ENCODE results near the gene KLHL40. TPM values are rescaled to one million over a fixed set of nuclear protein-coding genes. Genes with fewer than 3 reads are reported as not detected.

KLHL40 gene
- total and polyA plus RNA-seq, 12 donors, result 0.03 to 0.54 (median 0.11) TPM; not detected in 9

GRCh38 chr3:42691816-42692666 is 6.7 kb downstream of the KLHL40 start:
- intact Hi-C loops (cut with DNase I), result no loop called here
- no peak for TF ChIP-seq CTCF (IDR thresholded peaks at IDR 0.05)
- no peak for TF ChIP-seq POLR2A (IDR thresholded peaks at IDR 0.05)
- Histone ChIP-seq H3K4me1 (replicated peaks in 1 of 2) (no peaks in the 10 kb centered on the region), H3K27me3 (no peaks in the 10 kb centered on the region), H3K36me3 (replicated peaks in 1 of 2) (no peaks in the 10 kb centered on the region), H3K27ac (no peak overlapping the region), H3K9me3 (replicated peaks in 1 of 3) (no peaks in the 10 kb centered on the region), H3K4me3 (no peak overlapping the region)
- no peak for DNase-seq
- 72 to 78% (median 77%) methylated on average over 7 to 13 of the region's 13 CpGs for WGBS, 4 donors

GRCh38 chr3:42692667-42693529 is 7.6 kb downstream of the KLHL40 start:
- H3K4me3 ChIP-seq, result no peak overlapping the region
- DNase-seq, result no peak
- H3K4me1 ChIP-seq (replicated peaks in 1 of 2), result no peaks in the 10 kb centered on the region
- intact Hi-C loops (cut with DNase I), result no loop called here
- H3K36me3 ChIP-seq (replicated peaks in 1 of 2), result no peaks in the 10 kb centered on the region
- no peak overlapping the region for H3K27ac ChIP-seq
- no peaks in the 10 kb centered on the region for H3K27me3 ChIP-seq
- no peaks in the 10 kb centered on the region for H3K9me3 ChIP-seq (replicated peaks in 1 of 3)
- 82 to 92% (median 90%) methylated on average over 12 to 17 of the region's 17 CpGs for WGBS, 4 donors
- TF ChIP-seq CTCF (IDR thresholded peaks at IDR 0.05) (no peak), POLR2A (IDR thresholded peaks at IDR 0.05) (no peak)

GRCh38 chr3:42693530-42693930 is 8.2 kb downstream of the KLHL40 start:
- Histone ChIP-seq H3K4me1 (replicated peaks in 1 of 2) (no peaks in the 10 kb centered on the region), H3K27me3 (no peaks in the 10 kb centered on the region), H3K9me3 (replicated peaks in 1 of 3) (no peaks in the 10 kb centered on the region), H3K36me3 (replicated peaks in 1 of 2) (no peaks in the 10 kb centered on the region), H3K27ac (no peak overlapping the region), H3K4me3 (no peak overlapping the region)
- WGBS, 4 donors, result 81 to 100% (median 90%) methylated on average over 1 to 4 of the region's 4 CpGs
- intact Hi-C loops (cut with DNase I), result no loop called here
- no peak for DNase-seq
- no peak for TF ChIP-seq CTCF (IDR thresholded peaks at IDR 0.05)
- TF ChIP-seq POLR2A (IDR thresholded peaks at IDR 0.05), result no peak

- Histone ChIP-seq H3K27ac (no peak overlapping the region), H3K4me1 (replicated peaks in 1 of 2) (no peaks in the 10 kb centered on the region), H3K36me3 (replicated peaks in 1 of 2) (no peaks in the 10 kb centered on the region), H3K4me3 (no peak overlapping the region), H3K9me3 (replicated peaks in 1 of 3) (no peaks in the 10 kb centered on the region), H3K27me3 (no peaks in the 10 kb centered on the region)
- no peak for DNase-seq
- no peak for TF ChIP-seq CTCF (IDR thresholded peaks at IDR 0.05)
- intact Hi-C loops (cut with DNase I), result no loop called here
Observed at GRCh38 chr3:42694366-42694765, 9.0 kb downstream of the KLHL40 start.
